Pancreas (tissue), 10 donors: ENCODE data around the gene AKAP13. TPM values are rescaled to one million over a fixed set of nuclear protein-coding genes. Genes with fewer than 3 reads are reported as not detected.

Source experiments
- ATAC-seq, 4 donors: fragments of 200-7000 bp; cut with Tn5 transposase; one replicate each; pipeline versions ENCODE4 v1.8.0 to v1.9.1; 2020; ENCODE audit warnings: mild to moderate bottlenecking in 4 of 4, moderate library complexity in 4 of 4
- DNase-seq, 6 donors: peaks; one replicate each; pipeline ENCODE4 v3.0.0-alpha.2; 2020
- FAIRE-seq: peaks from 2 replicates; lab custom pipeline; 2012; peaks lifted over from hg19 to GRCh38; lab: Jason Lieb, UNC
- H3K27ac ChIP-seq, 4 donors: fragments of 200-600 bp; sonication (generic); 1 replicate in 3 of 4; 2 replicates in 1 of 4; pipeline versions ENCODE4 v1.5.0 to v1.8.0; 2020
- H3K27me3 ChIP-seq, 4 donors: fragments of 200-600 bp; one replicate each; pipeline ENCODE4 v1.8.0; 2021
- H3K36me3 ChIP-seq, 3 donors: fragments of 200-600 bp; sonication (generic) in 1 of 3; one replicate each; pipeline versions ENCODE4 v1.5.0 to v1.8.0; 2020 to 2021
- H3K4me1 ChIP-seq, 3 donors: fragments of 200-600 bp; one replicate each; pipeline ENCODE4 v1.8.0; 2021
- H3K4me3 ChIP-seq, 4 donors: fragments of 200-600 bp; sonication (generic) in 2 of 4; one replicate each; pipeline versions ENCODE4 v1.5.0 to v1.8.0; 2020 to 2021
- H3K9me3 ChIP-seq, 4 donors: fragments of 200-600 bp; one replicate each; pipeline ENCODE4 v1.8.0; 2021
- CTCF ChIP-seq, 4 donors: fragments of 200-600 bp; sonication (generic) in 3 of 4; IDR thresholded peaks; one replicate each; pipeline versions ENCODE4 v1.5.0 to v1.8.0; 2021; ENCODE audit warnings: antibody characterized with exemption in 4 of 4
- WGBS, 2 donors: extraction: QIAGEN DNeasy Blood & Tissue Kit; methylation state at CpG; one replicate each; pipeline ENCODE4 v1.1.7; 2013; 5-methylcytosine and 5-hydroxymethylcytosine counted together
- intact Hi-C, 3 donors: fragments of 100-400 bp; cut with DNase I; formaldehyde crosslinking; loops; one replicate each; pipeline versions ENCODE4 v1.11.1 to v1.14.2; 2022
- polyA plus RNA-seq, 2 donors: library from polyadenylated mRNA; stranded (reverse); fragments of 200-250 nt; gene quantifications; one replicate each; pipeline ENCODE4 v1.2.3, GENCODE V29; 2013
- total RNA-seq, 6 donors: library from RNA; stranded (reverse); fragmentation: NEBNext Ultra II Directional in 4 of 6; extraction: Animal tissue kit (Norgen Biotek cat#: 25700) in 4 of 6; gene quantifications; one replicate each; pipeline versions ENCODE4 v1.2.1 to v1.2.4, GENCODE V29; 2021 to 2023
- donor health status: healthy with polysubstance abuse.
- donor health status: DM: no; HTN: no; CAD: no; lungs with moderate emphysema.
- donor health status: DM: no; HTN: no; CAD: no.
- donor health status: control.
- donor health status: control.
- donor health status: Bipolar disorder and iron deficiency.
- donor health status: DM: yes; HTN: yes; CAD: no.
- donor health status: DM: no; HTN: no; CAD: no.
- donor health status: DM: no; HTN: no; CAD: no.
- donor health status: DM: yes; HTN: yes; CAD: no.

The AKAP13 gene
- total and polyA plus RNA-seq, 8 donors, result 64.9 to 139 (median 89.9) TPM

GRCh38 chr15:85711580-85712192, 331.3 kb downstream of the AKAP13 start:
- H3K27ac ChIP-seq, result no peak overlapping the region
- intact Hi-C loops, result no loop called here

GRCh38 chr15:85716261-85716660, 335.9 kb downstream of the AKAP13 start:
- Histone ChIP-seq H3K9me3 (no peaks in the 10 kb centered on the region), H3K4me3 (no peak overlapping the region), H3K36me3 (peaks cover 0 to 73% (median 42%) of the 10 kb centered on the region in 3 donors), H3K27ac (peak overlapping the region in 1 of 4 donors; percentile 6), H3K27me3 (no peaks in the 10 kb centered on the region), H3K4me1 (no peaks in the 10 kb centered on the region)
- WGBS, 2 donors, result 61 to 73% methylated on average over 3 of the region's 3 CpGs
- DNase-seq, result no peak
- no peak for FAIRE-seq
- TF ChIP-seq CTCF (IDR thresholded peaks at IDR 0.05), result no peak
- intact Hi-C loops, result no loop called here
- no peak for ATAC-seq

More at GRCh38 chr15:85711580-85712192, 331.3 kb downstream of the AKAP13 start:
- DNase-seq, result no peak
- TF ChIP-seq CTCF (IDR thresholded peaks at IDR 0.05), result no peak
- no peaks in the 10 kb centered on the region for H3K27me3 ChIP-seq
- WGBS, 2 donors, result 94 to 98% methylated on average over 7 of the region's 7 CpGs
- peaks cover 8 to 26% (median 25%) of the 10 kb centered on the region in 3 donors for H3K4me1 ChIP-seq
- H3K9me3 ChIP-seq, result no peaks in the 10 kb centered on the region
- ATAC-seq, result no peak
- no peak overlapping the region for H3K4me3 ChIP-seq
- FAIRE-seq, result no peak
- peaks cover 0 to 48% (median 11%) of the 10 kb centered on the region in 3 donors for H3K36me3 ChIP-seq

- 88 to 98% methylated on average over 2 of the region's 2 CpGs for WGBS, 2 donors
- H3K36me3 ChIP-seq, result peaks cover 0 to 73% (median 46%) of the 10 kb centered on the region in 3 donors
- intact Hi-C loops, result no loop called here
- no peaks in the 10 kb centered on the region for H3K4me1 ChIP-seq
- TF ChIP-seq CTCF (IDR thresholded peaks at IDR 0.05), result no peak
- H3K27ac ChIP-seq, result peak overlapping the region in 1 of 4 donors; percentile 13
- no peak overlapping the region for H3K4me3 ChIP-seq
- ATAC-seq, result peak in 3 of 4 donors; percentile 37 to 62 (median 54)
- H3K27me3 ChIP-seq, result no peaks in the 10 kb centered on the region
- FAIRE-seq, result no peak
- no peak for DNase-seq
- no peaks in the 10 kb centered on the region for H3K9me3 ChIP-seq
Measured at GRCh38 chr15:85717212-85717611, 336.8 kb downstream of the AKAP13 start.

- FAIRE-seq (no peak), DNase-seq (no peak), ATAC-seq (no peak)
- H3K27ac ChIP-seq, result peak overlapping the region in 1 of 4 donors; percentile 13
- 83 to 87% methylated on average over 12 of the region's 12 CpGs for WGBS, 2 donors
- TF ChIP-seq CTCF (IDR thresholded peaks at IDR 0.05), result no peak
- H3K4me3 ChIP-seq, result no peak overlapping the region
- no peaks in the 10 kb centered on the region for H3K27me3 ChIP-seq
- peaks cover 0 to 77% (median 52%) of the 10 kb centered on the region in 3 donors for H3K36me3 ChIP-seq
- no peaks in the 10 kb centered on the region for H3K4me1 ChIP-seq
- H3K9me3 ChIP-seq, result no peaks in the 10 kb centered on the region
- intact Hi-C loops, result no loop called here
Measured at GRCh38 chr15:85718271-85718971, 338.0 kb downstream of the AKAP13 start.

- no peaks in the 10 kb centered on the region for H3K27me3 ChIP-seq
- H3K27ac ChIP-seq, result no peak overlapping the region
- H3K9me3 ChIP-seq, result no peaks in the 10 kb centered on the region
- H3K36me3 ChIP-seq, result peaks cover 0 to 78% (median 57%) of the 10 kb centered on the region in 3 donors
- H3K4me3 ChIP-seq, result no peak overlapping the region
- TF ChIP-seq CTCF (IDR thresholded peaks at IDR 0.05), result no peak
- FAIRE-seq (no peak), ATAC-seq (no peak), DNase-seq (no peak)
- intact Hi-C loops, result no loop called here
- 97 to 98% methylated on average over 4 of the region's 4 CpGs for WGBS, 2 donors
- no peaks in the 10 kb centered on the region for H3K4me1 ChIP-seq
Measured at GRCh38 chr15:85718981-85719380, 338.6 kb downstream of the AKAP13 start.
